ENCODE results near the gene CHL1. TPM values are rescaled to one million over a fixed set of nuclear protein-coding genes. Genes with fewer than 3 reads are reported as not detected.

Gene CHL1
- polyA plus RNA-seq, 2 of the 4 experiments (the other 2 are of a cell fraction) = 0.05 TPM; not detected in 1

DNA sequence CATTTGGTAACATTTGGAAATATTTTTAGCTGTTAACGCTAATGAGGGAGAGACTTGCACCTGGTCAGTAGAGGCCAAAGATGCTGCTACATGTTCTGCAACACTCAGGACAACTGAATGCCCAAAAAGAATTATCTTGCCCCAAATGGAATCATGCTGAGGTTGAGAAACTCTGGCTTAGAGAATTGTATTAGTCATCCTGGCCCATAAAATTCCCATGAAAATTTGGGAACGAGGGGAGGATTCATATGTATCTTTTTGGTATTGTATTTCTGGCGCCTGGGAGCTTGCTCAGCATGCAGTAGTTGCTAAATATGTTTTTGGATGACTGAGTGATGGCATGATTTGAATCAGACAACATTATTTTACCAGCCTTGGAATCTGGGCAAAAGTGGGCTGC is 59.9 kb downstream of the CHL1 start:
- no peak for DNase-seq (ENCODE audit: low read depth in 1 of 2, low spot score in 1 of 2)
- no peak for ATAC-seq
- no peak for FAIRE-seq
- WGBS (ENCODE audit: missing lambda C conversion rate) = 10% methylated on average over 3 of the region's 3 CpGs
- no peaks in the 10 kb centered on the region for H3K4me1 ChIP-seq
- POLR2A ChIA-PET = no interaction called here
- no peak overlapping the region for H3K27ac ChIP-seq
- H3K9me3 ChIP-seq = no peaks in the 10 kb centered on the region; the same call in 2 of the 3 replicates
- no peak overlapping the region for H3K4me3 ChIP-seq
- TF ChIP-seq, protein P1, sequence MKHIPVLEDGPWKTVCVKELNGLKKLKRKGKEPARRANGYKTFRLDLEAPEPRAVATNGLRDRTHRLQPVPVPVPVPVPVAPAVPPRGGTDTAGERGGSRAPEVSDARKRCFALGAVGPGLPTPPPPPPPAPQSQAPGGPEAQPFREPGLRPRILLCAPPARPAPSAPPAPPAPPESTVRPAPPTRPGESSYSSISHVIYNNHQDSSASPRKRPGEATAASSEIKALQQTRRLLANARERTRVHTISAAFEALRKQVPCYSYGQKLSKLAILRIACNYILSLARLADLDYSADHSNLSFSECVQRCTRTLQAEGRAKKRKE (CRISPR knock-in tag; IDR thresholded peaks at IDR 0.05; ENCODE audit: low read depth) = no peak
- no peak for TF ChIP-seq NR3C1 (IDR thresholded peaks at IDR 0.05)
- no peak for TF ChIP-seq KDM1A (IDR thresholded peaks at IDR 0.05; ENCODE audit: low read depth)
- TF ChIP-seq JUN (IDR thresholded peaks at IDR 0.05) = no peak
- TF ChIP-seq HOXA7 (CRISPR knock-in tag; IDR thresholded peaks at IDR 0.05) = no peak
- TF ChIP-seq, protein P2, sequence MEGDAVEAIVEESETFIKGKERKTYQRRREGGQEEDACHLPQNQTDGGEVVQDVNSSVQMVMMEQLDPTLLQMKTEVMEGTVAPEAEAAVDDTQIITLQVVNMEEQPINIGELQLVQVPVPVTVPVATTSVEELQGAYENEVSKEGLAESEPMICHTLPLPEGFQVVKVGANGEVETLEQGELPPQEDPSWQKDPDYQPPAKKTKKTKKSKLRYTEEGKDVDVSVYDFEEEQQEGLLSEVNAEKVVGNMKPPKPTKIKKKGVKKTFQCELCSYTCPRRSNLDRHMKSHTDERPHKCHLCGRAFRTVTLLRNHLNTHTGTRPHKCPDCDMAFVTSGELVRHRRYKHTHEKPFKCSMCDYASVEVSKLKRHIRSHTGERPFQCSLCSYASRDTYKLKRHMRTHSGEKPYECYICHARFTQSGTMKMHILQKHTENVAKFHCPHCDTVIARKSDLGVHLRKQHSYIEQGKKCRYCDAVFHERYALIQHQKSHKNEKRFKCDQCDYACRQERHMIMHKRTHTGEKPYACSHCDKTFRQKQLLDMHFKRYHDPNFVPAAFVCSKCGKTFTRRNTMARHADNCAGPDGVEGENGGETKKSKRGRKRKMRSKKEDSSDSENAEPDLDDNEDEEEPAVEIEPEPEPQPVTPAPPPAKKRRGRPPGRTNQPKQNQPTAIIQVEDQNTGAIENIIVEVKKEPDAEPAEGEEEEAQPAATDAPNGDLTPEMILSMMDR (IDR thresholded peaks at IDR 0.05) = no peak
- no peak for TF ChIP-seq ZFP36 (IDR thresholded peaks at IDR 0.05; ENCODE audit: borderline replicate concordance, partially characterized antibody)
- no peak for TF ChIP-seq KDM5A (IDR thresholded peaks at IDR 0.05)
- TF ChIP-seq, protein P3, sequence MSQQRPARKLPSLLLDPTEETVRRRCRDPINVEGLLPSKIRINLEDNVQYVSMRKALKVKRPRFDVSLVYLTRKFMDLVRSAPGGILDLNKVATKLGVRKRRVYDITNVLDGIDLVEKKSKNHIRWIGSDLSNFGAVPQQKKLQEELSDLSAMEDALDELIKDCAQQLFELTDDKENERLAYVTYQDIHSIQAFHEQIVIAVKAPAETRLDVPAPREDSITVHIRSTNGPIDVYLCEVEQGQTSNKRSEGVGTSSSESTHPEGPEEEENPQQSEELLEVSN (IDR thresholded peaks at IDR 0.05; ENCODE audit: borderline replicate concordance, low read depth) = no peak
- TF ChIP-seq CBX2 (IDR thresholded peaks at IDR 0.05; ENCODE audit: borderline replicate concordance, low read depth) = no peak
- no peak for TF ChIP-seq EHMT2 (IDR thresholded peaks at IDR 0.05; ENCODE audit: low read depth)
- TF ChIP-seq ZC3H11A (IDR thresholded peaks at IDR 0.05) = no peak
- no peak for TF ChIP-seq POLR2A (IDR thresholded peaks at IDR 0.05; ENCODE audit: low read length)
- TF ChIP-seq HOXB5 (CRISPR knock-in tag; IDR thresholded peaks at IDR 0.05) = no peak
- no peak for TF ChIP-seq HOXB13 (CRISPR knock-in tag; IDR thresholded peaks at IDR 0.05; ENCODE audit: low read depth)
- CTCF ChIA-PET = no interaction called here
- no peak overlapping the region for H3K4me2 ChIP-seq

DNA sequence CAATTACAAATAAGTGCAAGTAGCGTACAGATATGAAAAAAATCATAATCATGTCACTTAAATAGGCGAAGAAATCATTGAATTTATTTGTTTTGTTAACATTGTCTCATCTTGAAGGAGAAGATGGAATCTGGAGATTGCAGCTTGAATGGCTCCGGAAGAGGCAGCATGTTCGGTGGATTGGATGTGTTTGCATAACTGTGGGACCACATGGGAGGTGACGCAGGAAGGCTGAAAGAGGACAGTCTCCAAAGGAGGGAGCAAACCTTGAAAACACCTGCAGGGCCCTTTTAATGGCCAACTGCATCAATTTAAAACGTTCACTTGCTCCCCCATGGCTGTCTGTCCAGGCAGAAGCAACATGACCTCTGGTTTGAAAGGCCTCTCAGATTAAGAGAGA is 61.3 kb downstream of the CHL1 start:
- TF ChIP-seq CEBPB (IDR thresholded peaks at IDR 0.05) = no peak
- no peak for TF ChIP-seq HOXB5 (CRISPR knock-in tag; IDR thresholded peaks at IDR 0.05)
- TF ChIP-seq, protein P3 (IDR thresholded peaks at IDR 0.05; ENCODE audit: borderline replicate concordance, low read depth) = no peak
- TF ChIP-seq, protein P4, sequence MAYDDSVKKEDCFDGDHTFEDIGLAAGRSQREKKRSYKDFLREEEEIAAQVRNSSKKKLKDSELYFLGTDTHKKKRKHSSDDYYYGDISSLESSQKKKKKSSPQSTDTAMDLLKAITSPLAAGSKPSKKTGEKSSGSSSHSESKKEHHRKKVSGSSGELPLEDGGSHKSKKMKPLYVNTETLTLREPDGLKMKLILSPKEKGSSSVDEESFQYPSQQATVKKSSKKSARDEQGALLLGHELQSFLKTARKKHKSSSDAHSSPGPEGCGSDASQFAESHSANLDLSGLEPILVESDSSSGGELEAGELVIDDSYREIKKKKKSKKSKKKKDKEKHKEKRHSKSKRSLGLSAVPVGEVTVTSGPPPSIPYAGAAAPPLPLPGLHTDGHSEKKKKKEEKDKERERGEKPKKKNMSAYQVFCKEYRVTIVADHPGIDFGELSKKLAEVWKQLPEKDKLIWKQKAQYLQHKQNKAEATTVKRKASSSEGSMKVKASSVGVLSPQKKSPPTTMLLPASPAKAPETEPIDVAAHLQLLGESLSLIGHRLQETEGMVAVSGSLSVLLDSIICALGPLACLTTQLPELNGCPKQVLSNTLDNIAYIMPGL (CRISPR knock-in tag; IDR thresholded peaks at IDR 0.05; ENCODE audit: borderline replicate concordance) = no peak
- TF ChIP-seq RNF2 (IDR thresholded peaks at IDR 0.05; ENCODE audit: borderline replicate concordance, low read depth) = no peak
- no peak for TF ChIP-seq NR3C1 (IDR thresholded peaks at IDR 0.05)
- no peak for TF ChIP-seq ZNF302 (CRISPR knock-in tag; IDR thresholded peaks at IDR 0.05)
- TF ChIP-seq ZSCAN20 (CRISPR knock-in tag; IDR thresholded peaks at IDR 0.05) = no peak
- no peak for TF ChIP-seq RARB (CRISPR knock-in tag; IDR thresholded peaks at IDR 0.05)
- no peak for TF ChIP-seq NPAS2 (CRISPR knock-in tag; IDR thresholded peaks at IDR 0.05; ENCODE audit: borderline replicate concordance)
- TF ChIP-seq FOXS1 (CRISPR knock-in tag; IDR thresholded peaks at IDR 0.05) = no peak
- TF ChIP-seq, protein P1 (CRISPR knock-in tag; IDR thresholded peaks at IDR 0.05; ENCODE audit: low read depth) = no peak
- TF ChIP-seq SREBF2 (IDR thresholded peaks at IDR 0.05) = no peak
- TF ChIP-seq, protein P5, sequence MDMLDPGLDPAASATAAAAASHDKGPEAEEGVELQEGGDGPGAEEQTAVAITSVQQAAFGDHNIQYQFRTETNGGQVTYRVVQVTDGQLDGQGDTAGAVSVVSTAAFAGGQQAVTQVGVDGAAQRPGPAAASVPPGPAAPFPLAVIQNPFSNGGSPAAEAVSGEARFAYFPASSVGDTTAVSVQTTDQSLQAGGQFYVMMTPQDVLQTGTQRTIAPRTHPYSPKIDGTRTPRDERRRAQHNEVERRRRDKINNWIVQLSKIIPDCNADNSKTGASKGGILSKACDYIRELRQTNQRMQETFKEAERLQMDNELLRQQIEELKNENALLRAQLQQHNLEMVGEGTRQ (IDR thresholded peaks at IDR 0.05) = no peak
- TF ChIP-seq, protein P6, sequence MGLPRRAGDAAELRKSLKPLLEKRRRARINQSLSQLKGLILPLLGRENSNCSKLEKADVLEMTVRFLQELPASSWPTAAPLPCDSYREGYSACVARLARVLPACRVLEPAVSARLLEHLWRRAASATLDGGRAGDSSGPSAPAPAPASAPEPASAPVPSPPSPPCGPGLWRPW (IDR thresholded peaks at IDR 0.05) = no peak
- ATAC-seq (no peak), DNase-seq (ENCODE audit: low read depth in 1 of 2, low spot score in 1 of 2) (no peak), FAIRE-seq (no peak)
- ChIA-PET POLR2A (no interaction called here), CTCF (interaction anchor here (0.7 kb wide), 1 partner anchor 43 kb away, joined by 3 read pairs; no protein-coding TSS in a partner anchor)
- no peak overlapping the region for H3K27ac ChIP-seq
- H3K4me2 ChIP-seq = no peak overlapping the region
- no peaks in the 10 kb centered on the region for H3K4me1 ChIP-seq
- H3K4me3 ChIP-seq = no peak overlapping the region
- 0 out of 3 replicates have a peak, but pooled peaks cover 2% of the 10 kb centered on the region for H3K9me3 ChIP-seq
- 49% methylated on average over 6 of the region's 6 CpGs for WGBS (ENCODE audit: missing lambda C conversion rate)

Measured in A549 (cell line).